ENCODE results near the gene OR10A2.

- TF ChIP-seq EZH2 (IDR thresholded peaks at IDR 0.05; ENCODE audit: borderline replicate concordance, insufficient read depth, low read length, poor library complexity, severe bottlenecking) (no peak), EP300 (conservative IDR thresholded peaks at IDR 0.05; ENCODE audit: poor library complexity, severe bottlenecking) (no peak), POLR2AphosphoS5 (IDR thresholded peaks at IDR 0.05) (no peak), CTCF (IDR thresholded peaks at IDR 0.05; ENCODE audit: poor library complexity, severe bottlenecking) (no peak)
Observed at GRCh38 chr11:6862961-6863360, at the start of gene OR10A2.
